Mesendoderm (in vitro differentiated cells): ENCODE measurements around the gene PMEPA1.
A peak's percentile ranks its signal among the peaks of the same experiment; 100 is the strongest.

Experiments
- DNase-seq: peaks from one replicate; pipeline ENCODE4 v3.0.0; 2013
- H2AK5ac ChIP-seq: 2 replicates; pipeline ENCODE4 v1.6.1; 2013; ENCODE audit warnings: low read length, inconsistent platforms
- H2BK120ac ChIP-seq: 2 replicates; pipeline ENCODE4 v1.6.1; 2013; ENCODE audit warnings: low read depth, mild to moderate bottlenecking, low read length, moderate library complexity, mixed read lengths
- H2BK15ac ChIP-seq: replicated peaks from 2 replicates; pipeline ENCODE4 v1.6.1; 2013; ENCODE audit warnings: low read depth, mild to moderate bottlenecking, moderate library complexity
- H2BK5ac ChIP-seq: 2 replicates; pipeline ENCODE4 v1.6.1; 2013; ENCODE audit warnings: low read length, inconsistent platforms
- H3K18ac ChIP-seq: 2 replicates; pipeline ENCODE4 v1.6.1; 2013; ENCODE audit warnings: mild to moderate bottlenecking, low read length, mixed read lengths
- H3K23ac ChIP-seq: one replicate; pipeline ENCODE4 v1.6.1; 2013; ENCODE audit warnings: low read length
- H3K27ac ChIP-seq: 2 replicates; pipeline ENCODE4 v1.5.1; 2013; ENCODE audit warnings: low read depth, mild to moderate bottlenecking, inconsistent platforms, low read length, moderate library complexity
- H3K27me3 ChIP-seq: 2 replicates; pipeline ENCODE4 v1.6.1; 2013; ENCODE audit warnings: low read length, control low read depth, mild to moderate bottlenecking, inconsistent platforms; ENCODE audit not compliant: insufficient read depth, poor library complexity
- H3K36me3 ChIP-seq: 2 replicates; pipeline ENCODE4 v1.6.1; 2013; ENCODE audit warnings: low read length, inconsistent platforms; ENCODE audit not compliant: control insufficient read depth, insufficient read depth
- H3K4ac ChIP-seq: one replicate; pipeline ENCODE4 v1.6.1; 2013; ENCODE audit warnings: low read depth, mild to moderate bottlenecking, low read length, moderate library complexity
- H3K4me1 ChIP-seq: 2 replicates; pipeline ENCODE4 v1.6.1; 2013; ENCODE audit warnings: low read depth, low read length, inconsistent platforms; ENCODE audit not compliant: control insufficient read depth
- H3K4me2 ChIP-seq: 2 replicates; pipeline ENCODE4 v1.6.1; 2013; ENCODE audit warnings: low read length
- H3K4me3 ChIP-seq: 2 replicates; pipeline ENCODE4 v1.5.1; 2013; ENCODE audit warnings: mild to moderate bottlenecking, low read length
- H3K56ac ChIP-seq: one replicate; pipeline ENCODE4 v1.6.1; 2013; ENCODE audit warnings: low read length
- H3K79me1 ChIP-seq: 2 replicates; pipeline ENCODE4 v1.6.1; 2013; ENCODE audit warnings: low read length, inconsistent platforms
- H3K79me2 ChIP-seq: 2 replicates; pipeline ENCODE4 v1.6.1; 2013; ENCODE audit warnings: mild to moderate bottlenecking, low read length; ENCODE audit not compliant: control insufficient read depth, insufficient read depth
- H3K9ac ChIP-seq: 2 replicates; pipeline ENCODE4 v1.6.1; 2013; ENCODE audit warnings: low read length, inconsistent platforms
- H4K5ac ChIP-seq: one replicate; pipeline ENCODE4 v1.6.1; 2013; ENCODE audit warnings: low read length
- H4K8ac ChIP-seq: one replicate; pipeline ENCODE4 v1.6.1; 2013; ENCODE audit warnings: low read depth, mild to moderate bottlenecking, control low read depth, low read length, moderate library complexity
- WGBS: extraction: QIAGEN DNeasy Blood & Tissue Kit; methylation state at CpG from one replicate; pipeline ENCODE4 v1.1.7; 2013; ENCODE audit warnings: low lambda C conversion rate, missing lambda C conversion rate; ENCODE audit not compliant: insufficient coverage; ENCODE audit errors: extremely low coverage; 5-methylcytosine and 5-hydroxymethylcytosine counted together

PMEPA1 gene

DNA sequence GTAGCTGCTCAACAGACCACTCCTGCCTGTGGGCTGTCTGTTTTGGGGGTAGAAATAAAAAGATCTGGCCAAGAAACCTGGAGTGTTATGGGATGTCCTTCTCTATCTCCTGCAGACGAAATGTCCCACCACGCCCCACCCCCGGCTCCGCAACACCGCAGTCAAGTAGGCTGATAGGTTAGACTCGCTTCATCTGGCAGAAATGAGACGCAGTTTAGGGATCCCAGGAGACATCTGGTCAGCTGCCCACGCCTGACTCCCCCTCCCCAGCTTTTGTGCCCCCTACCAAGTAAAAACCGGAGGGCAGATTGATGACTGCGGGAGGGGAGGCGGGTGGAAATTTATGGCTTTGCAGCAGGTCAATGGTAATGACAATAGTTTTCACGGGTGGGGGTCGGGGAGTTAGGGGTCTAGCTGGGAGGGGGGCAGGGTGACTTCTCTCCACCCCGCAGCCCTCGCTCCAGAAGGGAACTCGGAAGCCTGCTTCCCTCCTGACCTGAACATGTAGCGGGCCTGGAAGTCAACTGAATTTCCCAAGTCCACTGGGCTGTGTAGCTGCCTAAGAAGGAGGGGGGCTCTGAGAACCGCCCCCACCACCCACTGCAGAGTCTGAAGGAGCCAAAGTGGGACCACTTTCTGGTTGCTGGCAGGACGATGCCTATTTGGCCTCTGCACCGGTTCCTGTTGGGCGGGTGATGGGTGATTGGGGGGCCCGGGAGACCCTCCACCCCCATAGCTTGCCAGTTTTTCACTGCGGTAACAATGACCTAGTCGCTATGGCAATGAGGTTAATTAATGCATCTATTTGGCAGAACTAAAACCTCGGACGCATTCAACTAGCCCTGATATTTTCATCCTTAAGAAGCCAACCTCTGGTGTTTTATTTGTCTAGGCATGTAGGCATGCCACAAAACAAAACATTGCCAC is 25.7 kb downstream of the PMEPA1 start:
- Histone ChIP-seq H2AK5ac (no peak overlapping the region), H2BK5ac (no peak overlapping the region), H3K79me2 (peaks cover 100% of the 10 kb centered on the region), H4K5ac (no peak overlapping the region), H3K27ac (no peak overlapping the region), H4K8ac (no peak overlapping the region), H2BK120ac (no peak overlapping the region), H3K36me3 (peaks cover 2% of the 10 kb centered on the region), H3K9ac (no peak overlapping the region), H3K4me2 (no peak overlapping the region), H3K56ac (peak overlapping the region; percentile 25), H3K23ac (no peak overlapping the region), H3K4me3 (no peak overlapping the region), H3K4me1 (peaks cover 14% of the 10 kb centered on the region), H3K79me1 (peaks cover 38% of the 10 kb centered on the region), H3K27me3 (no peaks in the 10 kb centered on the region), H3K4ac (no peak overlapping the region), H3K18ac (no peak overlapping the region), H2BK15ac (no peak overlapping the region)
- no CpG with 5 or more reads among the region's 26 CpGs for WGBS
- no peak for DNase-seq

DNA sequence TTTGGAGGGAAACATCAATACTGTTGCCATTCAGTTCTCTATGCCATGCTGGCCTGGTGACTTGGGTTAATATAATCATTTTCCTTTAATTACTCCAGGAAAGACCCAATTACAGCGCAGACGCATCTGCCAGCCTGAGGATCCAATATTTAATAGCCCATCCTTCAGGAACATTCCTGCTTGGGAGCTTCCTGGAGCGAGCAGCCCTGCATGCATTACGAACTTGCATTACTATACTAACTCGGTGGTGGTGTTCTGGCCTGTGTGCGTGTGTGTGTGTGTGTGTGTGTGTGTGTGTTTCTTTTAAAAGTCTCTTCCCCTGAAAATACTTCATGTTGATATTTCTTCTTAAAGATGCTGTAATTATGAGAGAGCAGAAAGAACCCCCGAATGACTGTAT is 26.5 kb downstream of the PMEPA1 start:
- no peak overlapping the region for H3K4me2 ChIP-seq
- no peak overlapping the region for H2BK15ac ChIP-seq
- H3K9ac ChIP-seq: no peak overlapping the region
- peak overlapping the region; percentile 20 for H3K56ac ChIP-seq
- no peak overlapping the region for H3K4me3 ChIP-seq
- no peak overlapping the region for H4K5ac ChIP-seq
- no peak overlapping the region for H2AK5ac ChIP-seq
- no CpG with 5 or more reads among the region's 7 CpGs for WGBS
- H4K8ac ChIP-seq: no peak overlapping the region
- H2BK5ac ChIP-seq: no peak overlapping the region
- H3K27ac ChIP-seq: no peak overlapping the region
- peaks cover 36% of the 10 kb centered on the region for H3K79me1 ChIP-seq
- H3K27me3 ChIP-seq: no peaks in the 10 kb centered on the region
- H3K79me2 ChIP-seq: peaks cover 100% of the 10 kb centered on the region
- H3K4ac ChIP-seq: no peak overlapping the region
- no peak overlapping the region for H3K18ac ChIP-seq
- H3K36me3 ChIP-seq: peaks cover 2% of the 10 kb centered on the region
- no peak overlapping the region for H3K23ac ChIP-seq
- DNase-seq: no peak
- H2BK120ac ChIP-seq: no peak overlapping the region
- peaks cover 14% of the 10 kb centered on the region for H3K4me1 ChIP-seq

DNA sequence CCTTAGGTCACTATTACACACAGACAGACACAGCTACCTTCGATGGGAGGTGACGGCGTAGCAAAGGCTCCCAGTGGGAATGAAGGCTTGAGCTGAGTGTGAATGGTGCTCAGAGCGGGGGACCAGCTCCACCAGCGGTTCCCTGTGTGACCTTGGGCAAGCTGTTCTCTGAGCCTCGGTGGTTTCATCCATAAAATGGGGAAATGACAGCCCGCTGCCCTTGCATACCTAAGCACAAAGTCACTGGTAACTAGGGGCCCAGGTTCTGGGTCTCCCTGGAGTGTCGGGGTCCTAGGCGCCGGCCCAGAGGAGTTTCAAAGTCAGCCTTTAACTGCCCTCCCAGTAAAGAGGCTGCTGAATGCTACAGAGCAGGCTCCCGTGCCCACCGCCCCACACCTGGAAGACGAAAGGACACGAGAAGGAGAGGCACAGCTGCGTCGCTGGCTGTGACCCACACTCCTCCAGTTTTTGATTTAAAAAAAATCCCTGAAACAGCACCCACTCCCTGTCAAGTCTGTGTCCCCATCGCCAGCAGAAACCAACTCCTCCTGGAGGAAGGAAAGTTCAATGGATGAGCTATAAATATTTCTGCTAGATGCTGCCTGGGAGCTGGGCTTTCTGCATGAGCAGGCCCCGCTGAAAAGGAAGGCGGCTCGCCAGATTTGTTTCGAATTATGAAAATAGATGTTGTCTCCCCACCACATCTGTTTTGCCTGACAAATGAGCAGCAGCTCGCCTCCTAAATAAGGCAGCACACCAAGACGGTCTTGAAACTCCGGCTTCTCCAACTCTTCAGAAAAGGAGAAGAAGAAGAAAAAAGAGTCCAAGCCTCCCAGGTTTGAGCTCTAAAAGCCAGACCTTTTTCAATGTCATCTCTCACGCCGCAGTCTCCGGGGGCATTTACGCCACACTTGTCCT is 27.4 kb downstream of the PMEPA1 start:
- H2BK15ac ChIP-seq: no peak overlapping the region
- no peak overlapping the region for H3K4me3 ChIP-seq
- peaks cover 2% of the 10 kb centered on the region for H3K36me3 ChIP-seq
- no peaks in the 10 kb centered on the region for H3K27me3 ChIP-seq
- H3K18ac ChIP-seq: no peak overlapping the region
- H4K5ac ChIP-seq: no peak overlapping the region
- no peak overlapping the region for H3K9ac ChIP-seq
- no peak for DNase-seq
- H3K56ac ChIP-seq: no peak overlapping the region
- H3K4me2 ChIP-seq: no peak overlapping the region
- H2AK5ac ChIP-seq: no peak overlapping the region
- no peak overlapping the region for H2BK120ac ChIP-seq
- H3K4ac ChIP-seq: no peak overlapping the region
- H3K79me2 ChIP-seq: peaks cover 100% of the 10 kb centered on the region
- H3K4me1 ChIP-seq: peaks cover 14% of the 10 kb centered on the region
- H2BK5ac ChIP-seq: no peak overlapping the region
- no peak overlapping the region for H4K8ac ChIP-seq
- no peak overlapping the region for H3K27ac ChIP-seq
- WGBS: no CpG with 5 or more reads among the region's 28 CpGs
- no peak overlapping the region for H3K23ac ChIP-seq
- H3K79me1 ChIP-seq: peaks cover 33% of the 10 kb centered on the region

GRCh38 chr20:57680934-57681914 is 28.6 kb downstream of the PMEPA1 start:
- Histone ChIP-seq H2BK120ac (no peak overlapping the region), H3K79me1 (peaks cover 28% of the 10 kb centered on the region), H4K8ac (no peak overlapping the region), H3K79me2 (peaks cover 100% of the 10 kb centered on the region), H3K4ac (no peak overlapping the region), H3K4me2 (no peak overlapping the region), H3K4me3 (no peak overlapping the region), H3K56ac (peak overlapping the region; percentile 6), H3K23ac (peak overlapping the region; percentile 30), H2BK5ac (no peak overlapping the region), H4K5ac (no peak overlapping the region), H3K36me3 (no peaks in the 10 kb centered on the region), H2BK15ac (no peak overlapping the region), H3K18ac (no peak overlapping the region), H3K27ac (no peak overlapping the region), H3K9ac (no peak overlapping the region), H3K4me1 (peaks cover 14% of the 10 kb centered on the region), H3K27me3 (no peaks in the 10 kb centered on the region), H2AK5ac (no peak overlapping the region)
- WGBS: no CpG with 5 or more reads among the region's 24 CpGs
- no peak for DNase-seq

GRCh38 chr20:57680131-57680716 is 29.6 kb downstream of the PMEPA1 start:
- no CpG with 5 or more reads among the region's 12 CpGs for WGBS
- Histone ChIP-seq H3K4me1 (peaks cover 14% of the 10 kb centered on the region), H4K5ac (no peak overlapping the region), H3K36me3 (no peaks in the 10 kb centered on the region), H3K9ac (no peak overlapping the region), H3K27ac (no peak overlapping the region), H2BK5ac (no peak overlapping the region), H2AK5ac (no peak overlapping the region), H3K18ac (no peak overlapping the region), H4K8ac (no peak overlapping the region), H3K4ac (no peak overlapping the region), H3K4me2 (no peak overlapping the region), H3K56ac (no peak overlapping the region), H3K4me3 (no peak overlapping the region), H3K79me1 (peaks cover 30% of the 10 kb centered on the region), H3K27me3 (no peaks in the 10 kb centered on the region), H3K23ac (no peak overlapping the region), H3K79me2 (peaks cover 100% of the 10 kb centered on the region), H2BK120ac (no peak overlapping the region), H2BK15ac (no peak overlapping the region)
- DNase-seq: no peak
